Skin epidermis (tissue), 12 donors: Measurements from ENCODE around the gene CEP135.
"Not testable (repeated sequence)": the region's sequence is repeated elsewhere in the genome, so short reads cannot be mapped to it uniquely, and the experiment has no call there.

Source experiments
- H3K27ac ChIP-seq, 21 experiments: fragments of 200-600 bp; sonication (generic) in 11 of 21; one replicate each; pipeline ENCODE4 v1.5.0; 2020; ENCODE audit warnings: mild to moderate bottlenecking in 3 of 21, inconsistent platforms in 2 of 21, moderate library complexity in 2 of 21
- H3K4me3 ChIP-seq, 7 experiments: fragments of 200-600 bp; sonication (generic) in 2 of 7; one replicate each; pipeline ENCODE4 v1.5.0; 2020; ENCODE audit warnings: inconsistent platforms in 2 of 7, mild to moderate bottlenecking in 2 of 7, moderate library complexity in 1 of 7

CEP135 gene

DNA sequence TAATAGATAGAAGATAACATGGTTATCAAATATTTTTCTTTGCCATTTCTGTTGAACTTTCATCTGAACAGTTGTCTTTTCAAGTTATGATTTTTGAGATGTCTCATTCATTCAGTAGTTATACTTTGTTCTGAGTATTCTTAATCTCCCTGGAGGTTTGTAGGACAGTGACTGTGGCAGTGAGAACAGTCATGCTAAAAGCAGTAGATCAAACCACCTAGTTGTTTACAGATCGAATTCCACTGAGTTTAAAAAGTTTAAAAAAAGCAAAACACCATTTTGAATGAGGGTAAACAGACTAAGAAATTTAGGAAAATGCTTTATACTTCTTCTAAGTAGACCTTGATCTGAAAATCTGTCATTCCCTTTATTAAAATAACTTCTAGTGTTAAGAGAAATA lies 107.2 kb downstream of the CEP135 start:
- Histone ChIP-seq H3K27ac (no peak overlapping the region), H3K4me3 (no peak overlapping the region)

DNA sequence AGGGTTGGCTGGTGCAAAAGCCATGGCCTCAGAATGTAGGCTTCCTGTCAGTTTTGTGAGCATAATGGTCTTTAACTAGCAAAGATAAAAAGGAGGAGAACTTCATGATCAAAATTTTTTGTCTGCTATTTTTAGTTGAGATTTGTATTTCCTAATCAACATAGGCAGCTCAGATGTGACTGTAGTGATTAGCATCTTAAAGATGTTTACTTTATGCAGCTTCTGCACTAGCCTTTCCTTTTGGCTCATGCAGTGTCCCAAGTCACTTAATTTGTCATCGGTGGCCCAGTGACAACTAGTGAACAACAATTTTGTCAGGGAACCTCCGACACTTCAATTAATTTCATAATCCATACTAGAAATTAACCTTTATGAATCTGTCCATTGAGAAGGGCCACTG lies 109.8 kb downstream of the CEP135 start:
- no peak overlapping the region for H3K27ac ChIP-seq
- no peak overlapping the region for H3K4me3 ChIP-seq

DNA sequence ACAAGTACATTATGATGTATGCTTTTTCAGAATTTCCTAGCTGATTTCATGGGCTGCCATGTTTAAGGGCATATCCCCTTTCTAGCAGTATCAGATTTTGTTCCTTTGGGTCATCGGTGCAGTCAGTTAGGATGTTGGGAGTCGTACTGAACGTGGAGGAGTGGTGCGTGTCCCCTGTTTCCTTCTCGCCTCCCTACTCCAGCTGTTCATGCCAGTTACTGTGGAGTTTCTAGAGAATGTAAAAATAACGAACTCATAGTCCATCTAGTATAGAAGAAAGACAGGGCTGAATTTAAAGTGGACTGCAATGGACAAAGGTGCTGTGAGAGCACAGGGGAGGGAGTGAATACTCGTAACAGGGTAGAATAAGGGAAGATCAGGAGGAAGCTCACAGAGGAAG lies 111.3 kb downstream of the CEP135 start:
- Histone ChIP-seq H3K27ac (no peak overlapping the region), H3K4me3 (no peak overlapping the region)

DNA sequence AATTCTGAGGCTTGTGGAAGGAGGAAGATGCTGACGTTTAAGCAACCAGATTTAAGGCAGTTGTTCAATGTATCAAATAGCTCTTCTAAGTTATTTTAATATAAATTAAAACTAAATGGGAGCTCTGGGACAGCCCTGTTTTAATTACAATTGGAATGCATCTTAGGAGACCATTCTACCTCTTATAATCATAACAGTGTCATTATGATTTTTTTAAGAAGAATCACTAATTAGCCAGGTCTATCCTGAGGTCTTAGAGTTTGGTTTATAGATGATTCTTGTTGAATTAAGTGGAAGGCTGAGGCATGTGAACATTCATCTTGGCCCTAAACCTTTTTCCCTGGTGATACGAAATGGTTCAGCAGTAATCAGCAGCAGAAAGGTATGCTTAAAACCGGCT lies 113.4 kb downstream of the CEP135 start:
- Histone ChIP-seq H3K4me3 (no peak overlapping the region), H3K27ac (no peak overlapping the region)

DNA sequence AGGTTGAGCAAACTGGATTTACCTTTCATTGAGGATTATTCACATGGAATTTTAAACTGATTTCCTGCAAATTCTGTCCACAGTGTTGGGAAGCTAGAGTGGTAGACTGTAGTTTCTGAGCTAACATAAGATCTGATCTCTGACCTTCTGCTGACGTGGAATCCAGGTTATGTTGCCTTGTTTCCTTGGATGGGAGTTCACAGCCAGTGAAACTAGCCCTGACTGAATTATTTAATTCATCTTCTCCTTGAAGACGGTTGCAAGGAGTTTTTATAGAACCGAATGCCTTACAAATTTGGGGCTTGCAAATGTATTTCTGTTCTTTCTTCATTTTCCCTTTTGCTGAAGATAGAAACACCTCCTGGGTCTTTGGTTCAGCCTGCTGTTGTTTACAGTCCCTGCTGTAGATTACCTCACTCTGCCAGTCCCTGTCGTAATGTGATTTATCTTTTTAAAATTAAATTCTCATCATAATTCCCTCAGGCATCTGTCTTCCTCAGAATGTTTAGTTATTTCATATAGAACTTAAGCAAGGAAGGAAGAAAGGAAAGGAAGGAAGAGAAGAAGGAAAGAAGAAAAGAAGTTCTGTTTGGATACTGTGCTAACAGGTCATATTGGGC lies 113.9 kb downstream of the CEP135 start:
- H3K27ac ChIP-seq = no peak overlapping the region
- H3K4me3 ChIP-seq = no peak overlapping the region

DNA sequence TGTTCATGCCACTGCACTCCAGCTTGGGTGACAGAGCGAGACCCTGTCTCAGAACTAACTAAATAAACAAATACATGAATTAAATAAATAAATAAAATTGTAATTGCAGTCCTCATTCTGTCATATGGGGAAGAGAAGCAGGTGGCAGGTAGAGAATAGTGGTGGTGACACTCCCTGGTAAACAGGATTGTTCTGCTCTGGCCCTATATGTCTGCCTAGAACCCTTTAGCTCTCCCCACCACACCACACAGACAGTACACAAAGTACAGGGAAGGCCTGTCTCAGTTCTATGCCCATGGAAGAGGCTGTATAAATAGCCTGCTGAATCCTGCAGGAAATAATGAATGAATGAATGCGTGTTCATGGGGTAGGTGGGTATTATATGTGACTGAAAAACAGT lies 117.7 kb downstream of the CEP135 start:
- no peak overlapping the region for H3K27ac ChIP-seq
- no peak overlapping the region for H3K4me3 ChIP-seq

DNA sequence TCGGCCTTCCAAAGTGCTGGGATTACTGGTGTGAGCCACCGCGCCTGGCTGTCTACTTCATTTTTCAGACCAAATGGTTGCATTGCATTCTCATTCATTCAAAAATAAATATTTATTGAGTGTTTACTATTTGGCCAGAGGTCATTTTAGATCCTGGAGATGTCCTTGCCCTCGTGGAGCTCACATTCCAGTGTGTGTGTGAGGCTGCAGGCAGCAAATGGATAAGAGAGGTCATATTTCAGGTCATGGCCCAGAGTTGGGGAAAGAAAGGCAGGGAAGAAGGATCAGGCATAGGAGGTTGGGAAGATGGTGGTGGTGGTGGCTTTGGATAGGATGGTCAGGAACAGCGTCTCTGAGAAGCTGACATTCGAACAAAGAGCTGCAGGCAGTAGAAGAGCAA lies 119.1 kb downstream of the CEP135 start:
- H3K27ac ChIP-seq = no peak overlapping the region

DNA sequence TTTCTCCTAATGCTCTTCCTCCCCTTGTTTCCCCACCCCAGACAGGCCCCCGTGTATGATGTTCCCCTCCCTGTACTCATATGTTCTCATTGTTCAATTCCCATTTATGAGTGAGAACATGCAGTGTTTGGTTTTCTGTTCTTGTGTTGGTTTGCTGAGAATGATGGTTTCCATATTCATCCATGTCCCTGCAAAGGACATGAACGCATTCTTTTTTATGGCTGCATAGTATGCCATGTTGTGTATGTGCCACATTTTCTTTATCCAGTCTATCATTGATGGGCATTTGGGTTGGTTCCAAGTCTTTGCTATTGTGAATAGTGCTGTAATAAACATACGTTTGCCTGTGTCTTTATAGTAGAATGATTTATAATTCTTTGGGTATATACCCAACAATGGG lies 124.0 kb downstream of the CEP135 start:
- not testable (repeated sequence) for H3K27ac ChIP-seq, H3K4me3 ChIP-seq

More for the DNA sequence above, 119.1 kb downstream of the CEP135 start:
- no peak overlapping the region for H3K4me3 ChIP-seq

DNA sequence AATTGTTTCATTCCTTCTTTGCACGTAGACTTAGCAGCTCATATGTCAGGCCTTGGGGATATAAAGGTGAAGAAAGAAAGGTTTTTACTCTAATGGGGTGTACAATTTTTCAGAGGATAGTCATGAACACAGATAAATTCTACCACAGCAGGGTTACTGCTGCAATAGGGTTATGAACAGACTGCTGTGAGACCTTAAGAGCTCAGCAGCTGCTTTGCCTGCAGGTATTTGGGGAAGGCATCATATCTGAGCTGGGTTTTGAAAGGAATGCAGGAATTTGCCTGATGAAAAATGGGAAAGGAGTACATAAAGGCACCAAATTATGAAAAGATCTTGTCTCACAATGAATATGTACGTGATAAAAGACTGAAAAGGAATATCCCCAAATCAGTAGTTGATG lies 128.9 kb downstream of the CEP135 start:
- H3K27ac ChIP-seq = no peak overlapping the region
- no peak overlapping the region for H3K4me3 ChIP-seq

DNA sequence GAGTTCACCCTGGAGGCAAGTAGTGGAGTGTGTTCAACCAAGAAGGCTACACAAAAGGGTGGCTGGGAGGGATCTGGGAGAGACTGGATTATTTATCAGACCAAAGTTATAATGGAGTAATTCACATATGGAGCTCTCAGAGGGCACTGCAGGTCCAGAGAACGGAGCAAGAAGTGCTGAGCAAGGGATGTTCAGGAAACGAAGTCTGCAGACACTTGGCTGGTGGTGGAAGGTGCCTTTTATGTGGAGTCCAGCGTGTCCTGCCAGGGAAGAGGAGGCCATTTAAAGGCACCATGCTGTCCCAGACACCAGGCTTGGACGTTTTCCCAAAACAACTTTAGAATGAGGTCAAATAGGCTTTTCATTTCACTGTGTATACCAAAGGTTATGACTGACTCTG lies 130.1 kb downstream of the CEP135 start:
- Histone ChIP-seq H3K4me3 (no peak overlapping the region), H3K27ac (no peak overlapping the region)

DNA sequence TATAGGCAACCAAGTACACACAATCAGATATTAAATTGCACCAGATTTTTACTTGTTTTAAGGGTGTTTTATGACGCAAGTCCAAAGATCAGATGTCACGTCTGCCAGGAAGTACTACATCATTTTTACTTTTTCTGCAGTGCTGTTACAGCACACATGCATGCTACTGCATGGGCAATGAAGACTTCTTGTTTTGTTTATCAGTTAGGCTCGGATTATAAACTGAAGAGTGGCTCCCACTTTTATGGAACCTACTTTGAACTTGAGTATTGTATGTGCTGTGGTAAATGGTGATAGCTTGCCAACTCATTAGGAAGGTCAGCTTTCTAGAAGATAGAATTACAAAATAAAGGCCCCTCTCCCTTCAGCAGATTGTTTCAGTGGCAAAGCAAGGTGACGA lies 131.6 kb downstream of the CEP135 start:
- no peak overlapping the region for H3K4me3 ChIP-seq
- H3K27ac ChIP-seq = no peak overlapping the region

DNA sequence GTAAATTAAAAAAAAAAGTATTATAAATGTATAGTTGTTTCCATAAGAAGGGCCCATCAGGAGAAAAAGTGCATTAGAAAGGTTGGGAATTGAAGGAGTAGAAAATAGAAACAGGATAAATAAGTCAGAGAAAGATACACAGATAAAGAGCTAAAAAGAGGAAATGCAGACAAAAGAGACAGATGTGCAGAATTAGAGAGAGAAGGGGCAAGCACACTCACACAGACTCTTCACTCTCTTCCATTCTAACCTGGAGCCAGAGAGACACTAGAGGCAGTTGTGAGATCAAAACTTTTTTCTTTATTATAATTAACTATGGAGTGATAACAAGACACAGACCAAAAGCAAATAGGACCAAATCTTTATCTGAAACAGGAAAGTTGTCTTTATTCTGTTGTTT lies 134.1 kb downstream of the CEP135 start:
- Histone ChIP-seq H3K27ac (no peak overlapping the region), H3K4me3 (no peak overlapping the region)
